Effector memory CD8-positive, alpha-beta T cell (primary cell): ENCODE data around the gene MS4A10.
A peak's percentile ranks its signal among the peaks of the same experiment; 100 is the strongest.

Source experiments
- ATAC-seq: fragments of 150-1000 bp; cut with Tn5 transposase; replicated peaks from 2 replicates; pipeline ENCODE4 v1.10.0; 2021; ENCODE audit warnings: mild to moderate bottlenecking, moderate library complexity
- DNase-seq, 3 experiments: peaks; one replicate each; pipeline ENCODE4 v3.0.0; 2021
- H3K27ac Mint-ChIP-seq, 2 donors: one replicate each; pipeline ENCODE4 v1.8.0; 2022; ENCODE audit warnings: mild to moderate bottlenecking in 2 of 2, mixed read lengths in 2 of 2, moderate library complexity in 2 of 2
- H3K27me3 Mint-ChIP-seq, 2 donors: one replicate each; pipeline ENCODE4 v1.8.0; 2022; ENCODE audit warnings: mixed read lengths in 2 of 2
- H3K36me3 Mint-ChIP-seq: one replicate; pipeline ENCODE4 v1.8.0; 2022; ENCODE audit warnings: mild to moderate bottlenecking, moderate library complexity, mixed read lengths; ENCODE audit not compliant: insufficient read depth
- H3K4me1 Mint-ChIP-seq, 2 donors: one replicate each; pipeline ENCODE4 v1.8.0; 2022; ENCODE audit warnings: low read depth in 2 of 2, mixed read lengths in 2 of 2
- H3K4me3 Mint-ChIP-seq, 2 donors: one replicate each; pipeline ENCODE4 v1.8.0; 2022; ENCODE audit warnings: mild to moderate bottlenecking in 2 of 2, mixed read lengths in 2 of 2, moderate library complexity in 2 of 2
- H3K9me3 Mint-ChIP-seq, 2 donors: one replicate each; pipeline ENCODE4 v1.8.0; 2022; ENCODE audit warnings: mixed read lengths in 2 of 2

The MS4A10 gene

DNA sequence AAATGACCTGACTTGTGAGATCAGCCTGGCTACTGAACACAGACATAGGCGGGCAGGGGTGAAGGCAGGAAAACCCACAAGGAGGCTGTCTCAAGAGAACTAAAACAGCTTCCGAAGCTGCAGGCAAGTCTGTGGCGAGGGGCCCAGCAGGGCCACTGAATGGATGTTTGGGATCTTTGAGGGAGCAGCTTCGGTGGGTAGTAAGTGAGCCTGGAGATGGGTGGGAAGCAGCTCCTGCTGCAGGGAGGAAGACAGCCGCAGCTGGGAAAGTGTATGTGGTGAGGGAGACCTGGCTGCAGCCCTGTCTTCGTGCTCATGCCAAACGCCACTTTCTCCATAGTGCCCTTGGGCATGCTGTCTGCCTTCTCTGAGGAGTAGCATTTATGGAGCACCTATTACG lies 60.2 kb downstream of the MS4A10 start:
- Mint-ChIP-seq H3K27me3 (no peaks in the 10 kb centered on the region), H3K4me3 (no peak overlapping the region), H3K27ac (peak overlapping the region; percentile 65 to 96), H3K9me3 (peaks cover 0 to 3% of the 10 kb centered on the region in 2 donors), H3K36me3 (peaks cover 42% of the 10 kb centered on the region), H3K4me1 (peaks cover 45% of the 10 kb centered on the region in 2 donors)
- no peak for DNase-seq
- ATAC-seq, result no peak

DNA sequence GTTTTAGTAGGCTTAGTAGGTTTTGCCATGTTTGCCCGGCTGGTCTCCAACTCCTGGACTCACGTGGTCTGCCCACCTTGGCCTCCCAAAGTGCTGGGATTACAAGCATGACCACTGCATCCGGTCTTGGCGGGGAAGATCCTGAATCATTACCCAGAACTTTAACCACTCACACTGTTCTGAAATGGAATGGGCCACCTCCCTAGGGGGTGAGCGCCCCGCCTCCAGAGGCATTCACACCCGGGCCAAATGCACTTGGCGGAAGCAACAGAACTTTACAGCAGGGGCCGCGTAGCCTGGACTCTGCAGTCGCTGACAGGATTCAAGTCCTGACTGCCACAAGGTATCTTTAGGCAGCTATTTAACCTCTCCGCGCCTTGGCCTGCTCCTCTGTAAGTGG lies 62.1 kb downstream of the MS4A10 start:
- Mint-ChIP-seq H3K27me3 (no peaks in the 10 kb centered on the region), H3K27ac (peak overlapping the region in 1 of 2 donors; percentile 77), H3K4me1 (peaks cover 31 to 32% of the 10 kb centered on the region in 2 donors), H3K9me3 (no peaks in the 10 kb centered on the region), H3K4me3 (no peak overlapping the region), H3K36me3 (peaks cover 34% of the 10 kb centered on the region)
- no peak for DNase-seq
- ATAC-seq, result no peak

DNA sequence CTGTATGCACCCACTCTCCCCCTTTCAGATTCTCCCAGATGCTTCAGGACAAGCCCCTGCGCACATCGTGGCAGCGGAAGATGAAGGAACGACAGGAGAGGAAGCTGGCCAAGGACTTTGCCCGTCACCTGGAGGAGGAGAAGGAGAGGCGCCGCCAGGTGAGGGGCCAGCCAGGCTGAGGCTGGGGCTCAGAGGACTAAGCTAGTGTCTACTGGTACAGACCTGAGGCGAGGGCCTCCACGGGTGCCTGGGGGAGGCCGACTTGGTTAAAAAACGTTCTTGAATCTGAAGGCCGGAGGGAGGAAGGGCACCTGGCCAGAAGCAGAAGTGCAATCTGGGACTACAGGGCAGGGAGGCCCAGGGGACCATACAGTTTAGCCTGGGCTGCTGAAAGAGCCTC lies 62.8 kb downstream of the MS4A10 start:
- Mint-ChIP-seq H3K4me1 (peaks cover 25 to 27% of the 10 kb centered on the region in 2 donors), H3K27me3 (no peaks in the 10 kb centered on the region), H3K36me3 (peaks cover 32% of the 10 kb centered on the region), H3K4me3 (no peak overlapping the region), H3K9me3 (no peaks in the 10 kb centered on the region), H3K27ac (no peak overlapping the region)
- ATAC-seq, result no peak
- no peak for DNase-seq

DNA sequence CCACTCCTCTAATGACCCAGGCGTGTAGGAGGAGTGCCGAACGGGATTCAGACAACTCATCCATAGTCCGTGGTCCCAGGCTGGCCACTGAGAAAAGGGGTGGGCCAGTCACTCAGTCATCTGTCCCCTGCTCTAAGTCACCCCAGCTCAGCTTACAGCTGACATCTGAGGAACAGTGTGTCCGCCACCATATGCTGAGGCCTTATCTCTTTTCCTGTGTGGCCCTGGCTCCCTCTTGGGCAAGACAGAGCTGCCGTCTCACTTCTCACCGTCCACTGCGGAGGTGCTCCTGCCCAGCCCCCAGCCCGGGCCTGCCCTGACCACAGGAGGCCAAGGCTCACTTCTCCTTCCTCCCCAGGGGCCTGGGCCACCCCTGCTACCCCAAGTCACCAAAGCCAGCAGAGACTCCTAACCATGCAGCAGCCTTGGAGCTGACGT lies 63.6 kb downstream of the MS4A10 start:
- DNase-seq (no peak), ATAC-seq (no peak)
- no peak overlapping the region for H3K27ac Mint-ChIP-seq
- no peaks in the 10 kb centered on the region for H3K27me3 Mint-ChIP-seq
- H3K9me3 Mint-ChIP-seq, result no peaks in the 10 kb centered on the region
- H3K4me3 Mint-ChIP-seq, result no peak overlapping the region
- peaks cover 31% of the 10 kb centered on the region for H3K36me3 Mint-ChIP-seq
- peaks cover 18% of the 10 kb centered on the region in 2 donors for H3K4me1 Mint-ChIP-seq

DNA sequence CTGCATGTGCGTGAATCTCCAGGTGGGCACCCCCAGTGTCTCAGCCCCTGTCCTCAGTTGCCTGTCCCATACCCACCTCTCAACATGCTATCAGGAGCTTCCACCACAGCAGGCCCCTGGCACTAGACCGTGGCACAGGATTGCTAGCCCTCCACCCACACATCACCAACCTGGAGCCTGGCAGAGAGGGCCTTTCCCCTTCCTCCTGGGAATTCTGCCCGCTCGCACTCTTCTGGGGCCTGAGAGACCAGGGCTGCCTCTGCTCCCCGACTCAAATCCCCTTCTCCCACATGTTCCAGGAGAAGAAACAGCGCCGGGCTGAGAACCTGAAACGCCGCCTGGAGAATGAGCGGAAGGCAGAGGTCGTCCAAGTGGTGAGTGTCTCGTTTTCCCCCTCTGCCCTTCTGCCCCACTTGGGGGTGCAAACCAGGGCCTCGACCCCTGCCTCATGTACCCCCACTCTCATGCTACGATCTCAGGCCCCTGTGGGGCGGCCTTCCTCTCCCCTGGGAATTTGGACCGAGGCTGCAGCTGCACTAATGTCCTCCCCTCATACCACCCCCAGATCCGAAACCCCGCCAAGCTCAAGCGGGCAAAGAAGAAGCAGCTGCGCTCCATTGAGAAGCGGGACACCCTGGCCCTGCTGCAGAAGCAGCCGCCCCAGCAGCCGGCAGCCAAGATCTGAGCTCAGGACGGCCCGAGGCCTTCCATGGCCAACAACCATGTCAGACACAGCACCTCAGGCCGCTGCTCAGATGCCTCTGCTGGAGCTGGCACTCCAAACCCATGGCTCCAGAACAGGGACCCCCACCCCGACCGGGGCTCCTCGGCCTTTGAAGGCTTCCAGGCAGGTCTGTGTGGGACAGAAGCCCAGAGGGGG lies 64.7 kb downstream of the MS4A10 start:
- peaks cover 6 to 8% of the 10 kb centered on the region in 2 donors for H3K4me1 Mint-ChIP-seq
- DNase-seq, result no peak
- ATAC-seq, result no peak
- no peaks in the 10 kb centered on the region for H3K27me3 Mint-ChIP-seq
- no peaks in the 10 kb centered on the region for H3K9me3 Mint-ChIP-seq
- H3K27ac Mint-ChIP-seq, result peak overlapping the region in 1 of 2 donors; percentile 26
- no peak overlapping the region for H3K4me3 Mint-ChIP-seq
- H3K36me3 Mint-ChIP-seq, result peaks cover 28% of the 10 kb centered on the region
